ENCODE results near the gene REM2.
A peak's percentile ranks its signal among the peaks of the same experiment; 100 is the strongest.
"Not testable (repeated sequence)": the region's sequence is repeated elsewhere in the genome, so short reads cannot be mapped to it uniquely, and the experiment has no call there.

REM2 gene

DNA sequence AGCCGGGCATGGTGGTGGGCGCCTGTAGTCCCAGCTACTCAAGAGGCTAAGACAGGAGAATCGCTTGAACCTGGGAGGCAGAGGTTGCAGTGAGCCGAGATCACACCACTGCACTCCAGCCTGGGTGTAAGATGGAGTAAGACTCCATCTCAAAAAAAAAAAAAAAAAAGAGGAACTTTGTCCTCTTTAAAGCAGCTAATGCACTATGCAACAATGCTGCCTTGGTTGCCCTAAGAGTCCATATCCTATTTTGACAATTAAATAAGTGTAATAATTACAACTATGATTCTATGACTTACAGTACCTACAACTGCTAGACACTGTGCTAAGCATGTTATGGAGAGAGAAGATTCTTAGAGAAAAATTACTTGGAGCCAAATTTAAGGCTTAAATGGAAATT, 31.8 kb downstream of the REM2 start:
- not testable (repeated sequence) for H4K91ac ChIP-seq (ENCODE audit: low read length); H3K4ac ChIP-seq (ENCODE audit: low read depth in 1 of 2, low read length in 2 of 2); H3K18ac ChIP-seq (ENCODE audit: low read depth in 1 of 2, low read length in 2 of 2); H3K4me2 ChIP-seq (ENCODE audit: low read length, poor library complexity, severe bottlenecking); H2BK120ac ChIP-seq (ENCODE audit: low read depth, low read length); H3K4me3 ChIP-seq (ENCODE audit: insufficient read depth in 1 of 2, low read depth in 1 of 2, low read length in 2 of 2); H3K27me3 ChIP-seq (ENCODE audit: control insufficient read depth in 1 of 2, insufficient read depth in 1 of 2, low read length in 2 of 2); H2BK15ac ChIP-seq (ENCODE audit: low read depth, poor library complexity, severe bottlenecking); H2AFZ ChIP-seq (ENCODE audit: low read depth, low read length); H3K4me1 ChIP-seq (ENCODE audit: control insufficient read depth, insufficient read depth, low read depth, low read length); H3K27ac ChIP-seq (ENCODE audit: low read length, poor library complexity, severe bottlenecking); DNase-seq; H2BK5ac ChIP-seq (ENCODE audit: low read depth, low read length, poor library complexity, severe bottlenecking); H3K23ac ChIP-seq (ENCODE audit: low read length in 2 of 2); H2BK12ac ChIP-seq (ENCODE audit: low read length in 2 of 2); H2AK5ac ChIP-seq (ENCODE audit: low read length, severe bottlenecking); H3K9ac ChIP-seq (ENCODE audit: low read length); H3K14ac ChIP-seq (ENCODE audit: low read length in 2 of 2); H4K8ac ChIP-seq (ENCODE audit: low read length); H3K79me1 ChIP-seq (replicated peaks; ENCODE audit: low read length, poor library complexity, severe bottlenecking); H3K9me3 ChIP-seq (ENCODE audit: control insufficient read depth, low read length)
- peaks cover 12 to 23% of the 10 kb centered on the region in 2 experiments for H3K36me3 ChIP-seq (ENCODE audit: control insufficient read depth in 1 of 2, insufficient read depth in 2 of 2, low read depth in 1 of 2, low read length in 2 of 2)
- no CpG with 5 or more reads among the region's 4 CpGs for WGBS

DNA sequence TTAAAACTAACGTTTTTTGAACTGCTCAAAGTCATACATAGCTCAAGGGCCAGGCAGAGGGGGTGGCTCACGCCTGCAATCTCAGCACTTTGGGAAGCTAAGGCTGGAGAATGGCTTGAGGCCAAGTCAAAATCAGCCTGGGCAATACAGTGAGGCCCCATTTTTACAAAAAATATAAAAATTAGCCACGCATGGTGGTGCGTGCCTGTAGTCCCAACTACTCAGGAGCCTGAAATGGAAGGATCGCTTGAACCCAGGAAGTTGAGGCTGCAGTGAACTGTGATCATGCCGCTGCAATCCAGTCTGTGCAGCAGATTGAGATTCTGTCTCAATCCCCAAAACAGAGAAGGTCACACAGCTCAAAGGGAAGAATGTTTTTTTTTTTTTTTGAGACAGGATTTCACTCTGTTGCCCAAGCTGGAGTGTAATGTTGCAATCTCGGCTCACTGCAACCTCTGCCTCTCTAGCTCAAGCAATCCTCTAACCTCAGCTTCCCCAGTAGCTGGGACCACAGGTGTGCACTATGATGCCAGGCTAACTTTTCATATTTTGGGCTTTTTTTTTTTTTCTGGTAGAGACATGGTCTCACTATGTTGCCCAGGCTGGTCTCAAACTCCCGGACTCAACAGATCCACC, 33.0 kb downstream of the REM2 start:
- Histone ChIP-seq H2BK5ac (ENCODE audit: low read depth, low read length, poor library complexity, severe bottlenecking) (no peak overlapping the region), H3K36me3 (ENCODE audit: control insufficient read depth in 1 of 2, insufficient read depth in 2 of 2, low read depth in 1 of 2, low read length in 2 of 2) (peaks cover 12 to 32% of the 10 kb centered on the region in 2 experiments), H2BK15ac (ENCODE audit: low read depth, poor library complexity, severe bottlenecking) (no peak overlapping the region), H3K18ac (ENCODE audit: low read depth in 1 of 2, low read length in 2 of 2) (no peak overlapping the region), H2BK12ac (ENCODE audit: low read length in 2 of 2) (no peak overlapping the region), H4K8ac (ENCODE audit: low read length) (no peak overlapping the region), H3K4me3 (ENCODE audit: insufficient read depth in 1 of 2, low read depth in 1 of 2, low read length in 2 of 2) (no peak overlapping the region), H2BK120ac (ENCODE audit: low read depth, low read length) (no peak overlapping the region), H3K9me3 (ENCODE audit: control insufficient read depth, low read length) (no peaks in the 10 kb centered on the region), H3K27ac (ENCODE audit: low read length, poor library complexity, severe bottlenecking) (no peak overlapping the region), H2AK5ac (ENCODE audit: low read length, severe bottlenecking) (no peak overlapping the region), H3K27me3 (ENCODE audit: control insufficient read depth in 1 of 2, insufficient read depth in 1 of 2, low read length in 2 of 2) (no peaks in the 10 kb centered on the region), H2AFZ (ENCODE audit: low read depth, low read length) (no peak overlapping the region), H3K4me1 (ENCODE audit: control insufficient read depth, insufficient read depth, low read depth, low read length) (peaks cover 2% of the 10 kb centered on the region), H3K79me1 (replicated peaks; ENCODE audit: low read length, poor library complexity, severe bottlenecking) (peaks cover 8% of the 10 kb centered on the region), H3K9ac (ENCODE audit: low read length) (no peak overlapping the region), H3K23ac (ENCODE audit: low read length in 2 of 2) (no peak overlapping the region), H3K4me2 (ENCODE audit: low read length, poor library complexity, severe bottlenecking) (no peak overlapping the region), H3K14ac (ENCODE audit: low read length in 2 of 2) (no peak overlapping the region), H3K4ac (ENCODE audit: low read depth in 1 of 2, low read length in 2 of 2) (no peak overlapping the region), H4K91ac (ENCODE audit: low read length) (no peak overlapping the region)
- WGBS, result 97% methylated on average over 6 of the region's 8 CpGs
- peak; percentile 61 for DNase-seq

GRCh38 chr14:22918804-22919600, 36.0 kb downstream of the REM2 start, which contains the start of gene RBM23:
RBM23 (minus strand) TSS chr14:22919149.
- Histone ChIP-seq H3K4me3 (ENCODE audit: insufficient read depth in 1 of 2, low read depth in 1 of 2, low read length in 2 of 2) (peak within 1 kb of the TSS; percentile 70 to 87), H2AFZ (ENCODE audit: low read depth, low read length) (peak within 1 kb of the TSS; percentile 15), H3K9ac (ENCODE audit: low read length) (peak within 1 kb of the TSS; percentile 92), H4K91ac (ENCODE audit: low read length) (no peak within 1 kb of the TSS), H3K14ac (ENCODE audit: low read length in 2 of 2) (no peak within 1 kb of the TSS), H3K27ac (ENCODE audit: low read length, poor library complexity, severe bottlenecking) (peak within 1 kb of the TSS; percentile 94), H3K36me3 (ENCODE audit: control insufficient read depth in 1 of 2, insufficient read depth in 2 of 2, low read depth in 1 of 2, low read length in 2 of 2) (peaks cover 29 to 50% of the 10 kb centered on the region in 2 experiments), H2BK12ac (ENCODE audit: low read length in 2 of 2) (no peak within 1 kb of the TSS), H3K4ac (ENCODE audit: low read depth in 1 of 2, low read length in 2 of 2) (peak within 1 kb of the TSS in 1 of 2 experiments; percentile 74), H3K27me3 (ENCODE audit: control insufficient read depth in 1 of 2, insufficient read depth in 1 of 2, low read length in 2 of 2) (no peaks in the 10 kb centered on the region), H3K23ac (ENCODE audit: low read length in 2 of 2) (no peak within 1 kb of the TSS), H2BK120ac (ENCODE audit: low read depth, low read length) (peak within 1 kb of the TSS; percentile 24), H2AK5ac (ENCODE audit: low read length, severe bottlenecking) (no peak within 1 kb of the TSS), H3K18ac (ENCODE audit: low read depth in 1 of 2, low read length in 2 of 2) (peak within 1 kb of the TSS; percentile 63 to 73), H2BK15ac (ENCODE audit: low read depth, poor library complexity, severe bottlenecking) (peak within 1 kb of the TSS; percentile 26), H2BK5ac (ENCODE audit: low read depth, low read length, poor library complexity, severe bottlenecking) (peak within 1 kb of the TSS; percentile 60), H4K8ac (ENCODE audit: low read length) (peak within 1 kb of the TSS; percentile 89), H3K4me1 (ENCODE audit: control insufficient read depth, insufficient read depth, low read depth, low read length) (peaks cover 2% of the 10 kb centered on the region), H3K79me1 (replicated peaks; ENCODE audit: low read length, poor library complexity, severe bottlenecking) (peaks cover 11% of the 10 kb centered on the region), H3K9me3 (ENCODE audit: control insufficient read depth, low read length) (no peaks in the 10 kb centered on the region), H3K4me2 (ENCODE audit: low read length, poor library complexity, severe bottlenecking) (peak within 1 kb of the TSS; percentile 70)
- peak; percentile 100 for DNase-seq
- WGBS, result 0% methylated on average over 44 of the region's 46 CpGs

- Histone ChIP-seq H2BK15ac (ENCODE audit: low read depth, poor library complexity, severe bottlenecking) (peak overlapping the region; percentile 26), H4K91ac (ENCODE audit: low read length) (no peak overlapping the region), H4K8ac (ENCODE audit: low read length) (peak overlapping the region; percentile 63), H3K9me3 (ENCODE audit: control insufficient read depth, low read length) (no peaks in the 10 kb centered on the region), H3K23ac (ENCODE audit: low read length in 2 of 2) (no peak overlapping the region), H3K27ac (ENCODE audit: low read length, poor library complexity, severe bottlenecking) (peak overlapping the region; percentile 31), H3K36me3 (ENCODE audit: control insufficient read depth in 1 of 2, insufficient read depth in 2 of 2, low read depth in 1 of 2, low read length in 2 of 2) (peaks cover 34 to 55% of the 10 kb centered on the region in 2 experiments), H3K9ac (ENCODE audit: low read length) (peak overlapping the region; percentile 82), H3K4me2 (ENCODE audit: low read length, poor library complexity, severe bottlenecking) (peak overlapping the region; percentile 20), H3K4ac (ENCODE audit: low read depth in 1 of 2, low read length in 2 of 2) (no peak overlapping the region), H3K18ac (ENCODE audit: low read depth in 1 of 2, low read length in 2 of 2) (peak overlapping the region; percentile 40 to 63), H2BK12ac (ENCODE audit: low read length in 2 of 2) (no peak overlapping the region), H2AFZ (ENCODE audit: low read depth, low read length) (no peak overlapping the region), H2BK5ac (ENCODE audit: low read depth, low read length, poor library complexity, severe bottlenecking) (no peak overlapping the region), H3K4me1 (ENCODE audit: control insufficient read depth, insufficient read depth, low read depth, low read length) (peaks cover 2% of the 10 kb centered on the region), H3K4me3 (ENCODE audit: insufficient read depth in 1 of 2, low read depth in 1 of 2, low read length in 2 of 2) (peak overlapping the region; percentile 11 to 71), H3K14ac (ENCODE audit: low read length in 2 of 2) (no peak overlapping the region), H3K79me1 (replicated peaks; ENCODE audit: low read length, poor library complexity, severe bottlenecking) (peaks cover 14% of the 10 kb centered on the region), H2AK5ac (ENCODE audit: low read length, severe bottlenecking) (no peak overlapping the region), H3K27me3 (ENCODE audit: control insufficient read depth in 1 of 2, insufficient read depth in 1 of 2, low read length in 2 of 2) (no peaks in the 10 kb centered on the region), H2BK120ac (ENCODE audit: low read depth, low read length) (peak overlapping the region; percentile 21)
- DNase-seq, result no peak
- WGBS, result 6% methylated on average over 9 of the region's 10 CpGs
Measured at GRCh38 chr14:22919601-22919921, 36.5 kb downstream of the REM2 start.
